Femur (tissue), 1 donor: Measurements from ENCODE around the gene ELOVL6.
A peak's percentile ranks its signal among the peaks of the same experiment; 100 is the strongest.
"Not testable (repeated sequence)": the region's sequence is repeated elsewhere in the genome, so short reads cannot be mapped to it uniquely, and the experiment has no call there.

Source experiments
- DNase-seq: peaks from one replicate; pipeline ENCODE4 v3.0.0-alpha.2; 2017

ELOVL6 gene

DNA sequence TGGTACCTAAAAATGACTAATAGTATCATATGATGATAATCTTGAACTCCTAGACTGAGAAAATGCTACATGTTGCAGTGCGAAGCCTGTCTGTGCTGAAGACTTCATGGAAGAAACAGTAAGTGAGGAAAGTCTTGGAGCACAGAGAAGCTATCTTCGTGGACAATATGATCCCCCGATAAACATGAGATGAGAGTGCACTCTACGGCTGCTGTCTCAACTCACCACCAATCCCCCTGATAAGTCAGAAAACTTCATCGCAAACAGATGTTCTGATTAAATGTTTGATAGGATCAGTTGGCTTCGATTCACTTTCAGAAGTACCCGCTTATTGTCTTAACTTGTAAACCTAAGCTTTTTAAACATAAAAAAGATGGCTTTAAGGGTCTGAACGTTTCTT, 130.2 kb downstream of the ELOVL6 start:
- DNase-seq: no peak

DNA sequence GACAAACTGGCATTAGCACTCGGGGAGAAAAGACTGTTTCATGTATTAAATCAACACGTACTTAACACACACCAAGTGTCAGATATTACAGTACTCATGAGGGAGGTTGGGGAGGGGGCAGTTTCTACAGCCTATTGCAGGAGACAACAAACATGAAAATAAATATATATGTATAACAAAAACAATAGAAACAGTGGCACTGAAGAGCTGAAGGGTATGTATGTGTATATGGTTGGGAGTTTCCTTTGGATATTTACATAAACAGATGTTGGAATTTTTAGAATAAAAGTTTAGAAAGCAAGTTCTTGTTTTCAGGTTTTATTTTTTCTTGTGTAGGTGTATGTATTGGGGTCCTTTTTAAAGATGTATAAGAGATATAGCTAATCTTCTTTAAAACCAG, 133.5 kb downstream of the ELOVL6 start:
- no peak for DNase-seq

DNA sequence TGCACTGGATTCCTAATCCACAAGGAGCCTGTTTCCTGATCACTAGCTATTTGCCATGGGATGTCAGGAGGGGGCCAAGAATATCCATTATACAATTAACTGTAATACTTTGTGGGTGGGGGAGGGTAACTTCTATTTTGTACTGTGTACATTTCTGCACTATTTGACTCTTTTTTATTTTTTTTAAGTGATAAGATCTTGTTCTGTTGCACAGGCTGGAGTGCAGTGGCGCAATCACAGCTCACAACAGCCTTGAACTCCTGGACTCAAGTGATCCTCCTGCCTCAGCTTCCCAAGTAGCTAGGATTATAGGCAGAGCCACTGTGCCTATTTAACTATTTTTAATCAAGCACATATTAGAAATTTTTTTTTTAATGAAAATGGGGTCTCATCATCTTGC, 134.1 kb downstream of the ELOVL6 start:
- DNase-seq: no peak

DNA sequence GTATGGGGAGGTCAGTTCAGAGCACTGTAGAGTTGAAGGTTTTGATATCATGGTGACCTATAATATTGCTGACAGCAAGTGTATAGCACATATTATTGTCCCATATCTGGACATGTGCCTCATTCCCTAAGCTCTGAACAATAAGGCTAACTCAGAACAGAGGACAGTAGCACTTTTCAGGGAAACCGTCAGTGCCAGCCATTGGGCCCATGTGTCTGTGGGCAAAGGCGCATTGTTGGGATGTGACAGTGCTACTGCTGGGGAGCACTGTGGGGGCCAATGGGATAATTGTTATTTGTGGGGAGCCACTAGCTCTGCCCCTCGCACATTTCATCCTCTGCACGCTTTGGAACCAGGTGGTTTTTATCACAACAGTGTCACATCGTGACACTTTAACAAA, 136.2 kb downstream of the ELOVL6 start:
- no peak for DNase-seq

DNA sequence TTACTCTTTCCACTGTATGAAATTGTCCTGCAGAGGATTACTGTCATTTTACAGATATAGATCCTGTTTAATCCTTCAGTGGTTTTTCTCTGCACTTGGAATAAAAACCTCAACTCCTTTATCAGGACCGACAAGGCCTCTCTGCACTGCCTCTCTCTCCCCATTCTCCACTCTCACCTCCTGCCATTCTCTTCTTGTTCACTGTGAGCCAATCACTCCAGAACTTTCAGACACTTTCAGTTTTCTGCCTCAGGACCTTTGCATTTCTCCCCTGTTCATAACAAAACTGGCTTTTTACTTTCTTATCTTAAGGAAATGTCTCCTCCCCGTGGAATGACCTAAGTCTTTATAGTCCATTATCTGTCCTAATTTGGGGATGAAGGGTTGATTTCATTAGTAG, 137.3 kb downstream of the ELOVL6 start:
- no peak for DNase-seq

DNA sequence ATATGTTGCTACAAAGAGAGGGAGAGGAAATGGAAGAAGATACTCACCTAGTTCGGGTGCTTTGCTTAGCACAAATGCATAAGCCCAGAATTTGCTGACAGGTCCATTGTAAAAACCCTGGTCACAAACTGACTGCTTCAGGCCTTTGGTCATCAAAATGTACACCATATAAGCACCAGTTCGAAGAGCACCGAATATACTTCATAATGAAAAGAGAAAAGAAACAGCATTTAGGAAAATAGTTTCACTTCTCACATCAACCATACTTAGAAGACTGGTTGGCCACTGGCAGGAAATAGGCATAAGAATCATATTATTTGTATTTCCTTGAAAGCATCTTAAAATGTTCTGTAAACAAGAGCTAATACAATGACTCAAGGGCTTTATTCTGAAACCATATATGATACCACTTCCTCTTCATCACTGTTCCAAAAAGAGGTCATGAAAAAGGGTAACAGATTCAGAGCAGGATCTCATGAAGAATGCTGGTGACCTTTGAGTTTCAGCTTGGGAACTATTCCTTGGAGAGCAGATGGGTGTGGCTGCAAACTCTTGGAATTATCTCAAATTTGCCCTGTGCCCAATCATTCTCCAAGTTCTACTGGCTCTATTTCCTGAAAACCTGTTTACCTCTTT, 138.7 kb downstream of the ELOVL6 start:
- DNase-seq: no peak

DNA sequence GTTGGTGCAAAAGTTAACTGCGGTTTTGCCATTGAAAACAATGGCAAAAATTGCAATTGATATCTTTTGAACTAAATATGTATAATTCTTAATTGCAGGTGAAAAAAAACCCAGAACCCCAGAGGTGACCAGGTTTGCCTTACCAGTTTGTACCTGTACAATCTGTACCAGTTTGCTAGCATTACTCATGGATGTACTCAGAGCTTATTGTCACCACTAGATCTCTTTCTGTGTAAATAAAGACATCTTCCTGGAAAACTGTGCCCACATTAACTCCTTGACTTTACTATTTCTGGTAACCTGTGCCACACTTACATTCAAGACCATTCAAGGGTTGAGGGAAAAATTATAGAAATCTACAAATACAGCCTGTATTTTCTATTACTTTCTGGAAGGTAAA, 139.7 kb downstream of the ELOVL6 start:
- no peak for DNase-seq

DNA sequence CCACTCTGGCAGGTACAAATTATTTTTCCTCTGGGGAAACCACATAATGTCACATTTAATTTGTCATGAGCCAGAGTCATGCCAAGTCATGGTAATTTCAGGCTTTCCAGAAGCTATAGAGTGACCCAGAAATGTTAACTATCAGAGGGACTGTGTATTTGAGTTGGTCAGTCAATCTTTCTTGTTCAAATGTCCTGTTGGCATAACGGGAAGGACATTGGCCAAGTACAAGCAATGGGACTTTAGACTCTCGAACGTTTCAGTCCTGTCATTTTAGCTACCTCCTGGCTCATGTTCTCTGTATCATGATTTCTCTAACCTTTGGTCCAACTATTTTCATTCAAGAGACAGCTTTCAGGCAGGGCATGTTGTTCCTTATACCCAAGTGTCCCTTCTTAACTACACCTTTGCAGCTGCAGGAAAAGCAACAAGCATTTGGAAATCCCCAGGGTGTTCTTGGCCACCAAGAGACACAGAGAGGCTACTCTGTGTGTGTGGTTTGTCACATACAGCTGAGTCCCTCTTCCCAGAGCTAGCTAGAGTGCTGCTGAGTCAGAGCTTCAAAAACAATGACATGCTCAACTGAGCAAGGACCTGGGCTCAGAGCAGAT, 143.2 kb downstream of the ELOVL6 start:
- no peak for DNase-seq

DNA sequence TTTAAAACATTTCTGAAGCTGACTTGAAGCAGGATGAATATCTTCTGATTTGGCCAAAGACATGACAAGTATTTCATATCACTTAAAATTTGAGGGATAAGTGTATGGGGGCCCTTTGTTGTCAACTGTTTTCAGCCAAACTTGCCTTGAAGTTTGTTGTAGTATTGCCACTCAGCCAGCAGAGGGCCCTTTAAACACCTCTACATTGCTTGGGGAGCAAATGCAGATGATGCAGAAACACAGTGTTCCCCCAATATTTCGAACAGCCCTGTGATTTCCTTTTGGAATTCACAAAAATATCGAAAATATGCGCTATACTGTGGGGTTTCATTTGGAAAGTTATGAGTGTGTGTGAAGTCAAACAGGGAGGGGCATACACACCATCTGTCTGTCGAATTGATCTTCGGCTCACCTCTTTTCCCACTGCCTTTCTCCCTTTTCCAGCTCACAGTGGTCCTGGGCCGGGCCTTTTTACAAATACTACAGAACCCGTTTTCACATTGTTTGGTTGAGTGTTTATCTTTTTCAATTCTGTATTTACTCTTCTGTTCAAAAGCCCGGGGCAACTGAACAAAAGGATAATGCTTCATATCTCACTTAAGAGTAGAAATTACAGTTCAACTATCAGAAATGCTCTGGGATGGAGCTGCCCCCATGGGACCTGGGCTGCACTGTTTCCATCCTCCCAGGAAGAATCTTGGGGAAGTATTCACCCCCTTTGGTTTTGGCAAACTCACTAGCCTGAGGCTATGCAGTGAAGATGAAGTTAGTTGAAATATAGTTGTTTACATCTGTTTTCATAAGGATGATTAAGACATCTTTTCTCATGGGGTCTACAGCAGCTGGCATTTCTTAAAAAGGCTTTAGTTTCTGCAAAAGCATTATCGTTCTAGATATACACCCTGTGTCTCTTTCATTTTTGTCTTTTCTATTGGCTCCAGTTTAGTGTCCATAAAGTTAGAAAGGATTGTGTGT, 148.2 kb downstream of the ELOVL6 start:
- peak; percentile 41 for DNase-seq

DNA sequence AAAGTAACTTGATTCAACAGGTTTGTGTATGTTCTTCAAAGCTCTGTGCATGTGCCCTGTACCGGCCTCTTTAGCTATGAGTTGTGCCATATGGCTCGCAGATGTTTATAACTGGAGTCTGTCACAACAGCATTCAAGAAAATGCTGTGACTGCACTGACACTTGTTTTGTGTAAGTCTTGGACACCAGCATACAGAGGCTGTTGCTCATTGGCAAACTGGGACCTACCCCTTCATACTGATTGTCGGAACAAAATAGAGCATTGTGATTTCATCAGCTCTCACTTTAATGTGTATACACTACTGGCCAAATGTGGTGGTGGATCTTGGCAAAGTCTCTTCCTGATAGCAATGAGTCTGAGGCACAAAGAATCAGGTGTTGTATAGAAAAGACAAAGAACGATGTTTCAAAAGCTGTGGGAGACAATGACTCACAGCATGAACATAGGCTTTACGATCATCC, 151.8 kb downstream of the ELOVL6 start:
- DNase-seq: no peak

DNA sequence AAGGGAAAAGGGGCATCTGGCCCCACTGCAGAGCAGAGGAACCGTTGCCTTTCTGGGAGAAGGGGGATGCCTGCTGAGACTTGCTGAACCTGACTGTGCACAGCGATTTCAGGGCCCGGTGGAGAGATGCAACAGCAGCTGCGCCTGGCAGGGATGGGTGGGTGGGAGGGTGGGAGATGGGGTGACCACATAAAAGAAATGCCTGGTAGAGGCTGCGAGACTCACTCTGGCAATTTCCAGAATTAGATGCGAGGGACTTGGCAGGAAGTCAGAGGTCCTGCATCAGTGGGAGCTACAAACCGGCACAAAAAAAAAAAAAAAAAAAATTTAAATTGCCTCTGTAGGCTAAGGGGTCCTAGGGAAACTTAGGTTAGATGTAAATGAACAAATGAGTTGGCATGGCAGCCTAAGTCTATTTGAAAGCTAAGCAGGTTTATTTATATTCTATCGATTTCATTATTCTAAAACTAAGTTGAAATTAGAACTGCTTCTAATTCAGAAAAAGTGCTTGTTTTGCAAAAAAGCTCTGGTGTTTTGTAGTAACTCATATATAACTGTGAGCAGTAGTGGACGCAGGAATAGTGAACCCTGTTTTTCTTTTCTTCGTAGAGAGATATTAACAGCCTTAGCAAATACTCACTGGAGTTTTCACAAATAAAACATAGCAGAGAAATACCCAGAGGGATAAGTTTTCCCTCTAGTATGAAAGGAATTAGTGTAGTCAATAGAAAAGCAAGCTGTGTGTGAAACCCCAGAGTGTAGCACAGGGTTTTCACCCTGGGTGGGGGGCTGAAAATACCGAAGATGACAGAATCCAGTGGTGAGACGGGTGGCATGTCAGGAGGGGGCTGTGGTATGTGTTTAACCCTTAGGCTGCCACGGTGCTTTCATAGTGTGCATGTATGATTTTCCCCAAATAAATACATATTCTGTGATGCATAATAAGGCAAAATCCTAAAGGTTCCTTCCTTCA, 155.6 kb downstream of the ELOVL6 start:
- DNase-seq: peak; percentile 23

DNA sequence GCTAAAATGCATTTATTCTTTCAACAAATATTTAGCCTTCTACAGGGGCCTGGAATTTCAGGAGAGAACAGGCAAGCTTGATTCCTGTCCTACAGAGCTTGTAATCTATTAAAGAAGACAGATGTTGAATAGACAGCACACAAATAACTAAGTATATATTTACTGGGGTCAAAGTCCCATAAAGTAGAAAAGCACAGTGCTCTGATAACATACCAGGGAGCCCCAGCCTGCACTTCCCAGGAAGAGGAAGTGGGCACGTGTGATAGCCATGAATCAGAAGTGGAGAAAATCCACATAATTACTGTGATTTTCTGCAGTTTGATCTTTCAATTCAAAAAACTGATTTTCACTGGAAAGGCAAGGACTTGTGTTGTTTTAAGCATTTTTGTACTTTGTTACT, 156.7 kb downstream of the ELOVL6 start:
- DNase-seq: no peak

DNA sequence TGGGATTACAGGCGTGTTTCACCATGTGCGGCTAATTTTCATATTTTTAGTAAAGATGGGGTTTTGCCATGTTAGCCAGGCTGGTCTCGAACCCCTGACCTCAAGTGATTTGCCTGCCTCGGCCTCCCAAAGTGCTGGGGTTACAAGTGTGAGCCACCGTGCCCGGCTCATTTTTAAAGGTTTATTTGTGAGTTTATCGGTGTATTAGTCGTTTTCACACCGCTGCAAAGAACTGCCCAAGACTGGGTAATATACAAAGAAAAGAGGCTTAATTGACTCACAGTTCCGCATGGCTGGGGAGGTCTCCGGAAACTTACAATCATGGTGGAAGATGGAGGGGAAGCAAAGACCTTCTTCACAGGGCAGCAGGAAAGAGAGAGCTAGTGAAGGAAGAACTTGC, 159.3 kb downstream of the ELOVL6 start:
- not testable (repeated sequence) for DNase-seq

DNA sequence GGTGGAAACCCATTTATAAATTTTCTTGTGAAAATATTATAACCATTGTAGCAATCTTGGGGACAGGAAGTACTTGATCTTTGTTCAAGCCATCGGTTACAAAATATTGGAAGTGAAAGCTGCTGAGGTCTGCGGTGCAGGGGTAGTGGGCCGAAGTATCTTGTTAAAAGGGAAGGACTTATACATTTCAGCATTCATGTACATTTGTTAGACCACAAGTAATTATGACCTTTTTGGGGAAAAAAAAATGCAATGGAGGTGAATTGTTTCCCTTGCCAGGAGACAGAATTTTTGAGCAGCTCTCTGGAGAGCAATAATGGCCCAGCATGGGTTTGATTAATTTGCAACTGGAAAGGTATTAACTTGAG, 164.4 kb downstream of the ELOVL6 start:
- DNase-seq: peak; percentile 45

DNA sequence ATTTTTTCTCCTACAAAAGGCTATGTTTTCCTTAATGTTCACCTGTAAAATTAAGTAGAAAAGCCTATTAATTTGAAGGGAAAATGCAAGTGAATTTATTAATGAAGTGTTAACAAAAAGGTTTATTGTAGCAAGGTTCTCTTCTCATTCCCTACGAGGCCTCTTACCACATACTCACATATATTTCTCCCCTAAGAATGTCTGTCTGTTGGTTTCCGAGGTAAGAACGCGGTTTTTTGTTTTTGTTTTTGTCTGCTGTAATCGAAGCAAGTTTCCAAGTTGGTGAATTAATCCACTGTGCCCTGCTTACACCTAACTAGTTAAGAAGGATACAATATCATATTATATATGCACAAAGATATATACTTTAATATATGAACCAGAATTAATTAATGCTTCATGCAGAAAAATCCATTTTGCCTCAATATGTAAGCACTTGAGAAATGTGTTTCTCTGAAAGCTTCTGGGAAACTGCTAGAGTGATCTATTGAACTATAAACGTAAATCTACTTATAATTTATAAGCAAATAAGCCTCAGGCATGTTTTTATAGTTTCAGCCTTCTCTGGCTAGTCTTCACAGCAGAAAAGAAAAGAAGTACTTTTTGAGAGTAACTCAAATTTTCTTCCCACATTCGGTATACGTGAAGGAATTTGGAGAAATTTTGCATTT, 164.9 kb downstream of the ELOVL6 start:
- DNase-seq: no peak

DNA sequence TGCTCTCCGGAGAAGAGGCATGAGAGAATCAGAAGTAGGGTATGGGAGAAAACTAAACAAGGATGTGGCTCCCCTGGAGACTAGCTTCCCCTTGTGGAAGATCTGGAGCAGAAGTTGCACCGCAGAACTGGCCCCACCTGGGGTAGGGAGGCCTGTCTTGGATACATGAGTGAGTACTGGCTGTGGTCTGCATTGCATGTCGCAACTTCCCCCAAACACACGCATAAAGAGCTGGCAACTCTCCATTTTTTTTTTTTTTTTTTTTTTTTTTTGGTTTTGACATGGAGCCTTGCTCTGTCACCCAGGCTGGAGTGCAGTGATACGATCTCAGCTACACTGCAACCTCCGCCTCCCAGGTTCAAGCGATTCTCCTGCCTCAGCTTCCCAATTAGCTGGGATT, 165.8 kb downstream of the ELOVL6 start:
- DNase-seq: peak; percentile 38

DNA sequence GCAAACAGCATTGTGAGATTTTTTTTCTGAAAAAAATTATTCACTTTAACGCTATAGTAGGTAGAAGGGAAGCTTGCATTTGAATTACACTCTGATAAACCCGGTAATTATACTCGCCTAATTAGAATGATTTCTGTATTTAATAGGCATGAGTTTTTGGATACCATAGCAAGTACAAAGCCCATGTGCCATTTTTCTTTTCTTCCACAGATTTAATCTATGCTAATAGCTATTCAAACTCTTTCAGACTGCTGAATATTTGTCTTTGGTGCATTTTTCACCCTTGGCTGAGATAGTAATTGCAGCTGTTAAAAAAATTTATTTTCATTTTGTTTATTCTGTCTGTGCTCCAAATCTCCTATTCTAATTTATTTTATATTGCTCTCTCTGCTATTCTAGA, 172.7 kb downstream of the ELOVL6 start:
- DNase-seq: no peak

DNA sequence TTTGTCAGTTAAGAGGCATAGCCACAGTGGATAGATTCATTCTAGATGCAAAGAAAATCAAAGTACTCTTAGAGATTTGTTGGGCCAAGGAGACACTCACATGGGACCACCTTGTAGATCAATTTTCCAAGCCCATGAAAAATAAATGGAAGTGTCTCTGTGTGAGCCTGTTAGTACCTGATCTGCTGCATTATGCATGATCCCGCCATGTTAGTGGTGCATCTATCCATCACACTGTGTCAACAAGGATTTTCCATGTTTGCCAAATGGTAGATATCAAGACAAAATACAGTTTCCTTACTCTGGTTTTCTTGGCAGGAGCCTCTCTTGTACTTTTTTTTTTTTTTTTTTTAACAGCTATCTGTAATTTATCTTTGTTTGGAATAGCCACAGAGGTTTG, 173.4 kb downstream of the ELOVL6 start:
- no peak for DNase-seq

DNA sequence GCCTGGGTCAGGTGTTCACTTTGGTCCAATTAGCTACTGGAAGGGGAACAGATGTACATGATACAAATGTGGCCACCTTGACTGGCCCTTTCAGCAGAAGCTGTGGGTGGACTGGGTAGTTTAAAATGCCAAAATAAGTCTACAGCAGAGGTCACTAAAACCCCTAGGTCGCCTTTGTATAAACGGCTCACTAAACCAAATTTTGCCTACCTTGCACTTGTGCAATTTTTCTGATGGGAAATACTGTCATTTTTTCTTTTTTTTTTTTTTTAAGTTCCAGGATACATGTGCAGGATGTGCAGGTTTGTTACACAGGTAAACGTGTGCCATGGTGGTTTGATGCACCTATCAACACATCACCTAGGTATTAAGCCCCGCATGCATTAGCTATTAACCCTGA, 176.0 kb downstream of the ELOVL6 start:
- DNase-seq: no peak

DNA sequence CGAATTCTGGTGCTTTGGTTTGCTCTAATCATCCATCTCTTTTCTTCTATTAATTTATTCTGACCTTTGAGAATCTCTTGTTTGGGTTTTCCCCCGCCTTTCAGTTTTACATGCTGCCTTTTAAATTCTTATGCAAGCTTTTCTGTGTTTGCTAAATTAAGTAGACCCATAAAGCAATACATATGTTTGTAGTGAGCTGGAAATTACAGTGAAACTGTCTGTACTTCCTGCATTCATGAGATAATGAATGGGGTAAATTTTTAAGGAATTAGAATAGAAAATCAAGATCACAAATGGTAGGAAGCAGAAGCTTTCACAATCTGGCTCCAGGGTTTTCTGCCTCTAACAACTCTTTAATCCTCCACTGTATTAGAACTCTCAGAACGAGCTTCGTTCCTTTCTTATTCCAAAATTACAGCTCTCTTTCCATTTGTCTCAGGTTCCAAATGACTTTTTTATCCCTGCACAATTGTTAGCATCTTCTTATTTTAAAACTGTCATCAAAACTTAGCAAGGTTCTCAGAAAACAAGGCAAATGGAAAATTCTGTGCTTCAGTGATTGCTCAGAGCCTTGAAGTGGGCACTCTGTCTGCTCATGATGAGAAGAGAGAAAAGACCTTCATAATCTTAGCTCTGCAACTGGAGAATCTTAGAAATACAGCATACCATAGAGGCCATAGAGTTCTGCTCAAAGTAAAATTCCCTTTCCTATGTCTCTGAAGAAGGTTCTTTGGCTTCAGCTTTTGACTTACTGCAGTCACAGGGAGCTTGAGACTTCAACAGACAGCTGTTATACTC, 177.6 kb downstream of the ELOVL6 start:
- no peak for DNase-seq

DNA sequence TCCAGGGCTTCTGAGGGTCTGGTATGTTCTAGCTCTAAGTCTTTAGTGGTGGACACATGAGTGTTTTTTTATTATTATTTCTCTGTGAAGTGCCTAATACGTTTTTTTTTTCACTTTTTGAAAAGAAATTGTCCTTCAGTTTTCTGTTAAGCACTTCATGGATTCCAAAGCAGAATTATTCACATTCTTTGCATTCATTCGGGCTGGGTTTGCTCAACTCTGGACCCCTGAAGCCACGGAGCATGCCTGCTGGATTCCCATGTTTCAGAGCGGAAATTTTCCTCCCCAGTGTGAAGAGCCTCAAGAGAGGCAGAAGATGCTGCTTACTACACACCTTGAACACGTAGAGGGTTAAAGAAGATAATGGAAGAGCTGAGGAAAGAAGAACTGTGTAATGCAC, 178.3 kb downstream of the ELOVL6 start:
- no peak for DNase-seq
